Epithelial cell of proximal tubule (primary cell): ENCODE results near the gene HYAL1. TPM values are rescaled to one million over a fixed set of nuclear protein-coding genes. Genes with fewer than 3 reads are reported as not detected.

Experiments
- DNase-seq: peaks from one replicate; pipeline ENCODE4 v3.0.0-alpha.2; 2011; ENCODE audit warnings: low read depth
- H3K4me3 ChIP-seq: 2 replicates; pipeline ENCODE4 v1.5.1; 2011; ENCODE audit warnings: low read depth, mild to moderate bottlenecking, low read length
- CTCF ChIP-seq: conservative IDR thresholded peaks from 2 replicates; pipeline ENCODE4 v1.5.1; 2012; ENCODE audit warnings: low read depth, mild to moderate bottlenecking, low read length
- total RNA-seq: library from RNA; depleted of rRNA; stranded (reverse); fragments of >200 nt; gene quantifications from 2 replicates; pipeline ENCODE4 v1.2.3, GENCODE V29; 2015

The HYAL1 gene
- total RNA-seq, 1 donor from 2014 or later: 1.3 TPM

DNA sequence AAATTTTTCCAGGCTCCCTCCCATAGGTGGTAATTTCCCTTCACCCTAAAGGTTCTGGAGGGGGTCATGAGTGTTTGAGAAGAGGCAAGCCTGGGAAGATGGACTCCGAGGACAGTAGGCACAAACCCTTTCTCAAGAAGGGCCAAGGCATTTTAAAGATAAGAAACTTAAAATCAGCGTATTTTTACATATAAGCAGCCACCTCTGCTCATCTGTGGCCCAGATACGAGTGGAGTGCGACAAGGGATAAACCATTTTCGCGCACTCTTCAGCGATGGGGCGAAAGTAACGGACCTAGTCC is 36.7 kb upstream of the HYAL1 start:
- no peak overlapping the region for H3K4me3 ChIP-seq
- no peak for TF ChIP-seq CTCF
- no peak for DNase-seq

GRCh38 chr3:50339485-50340146 is 36.2 kb upstream of the HYAL1 start:
- no peak for TF ChIP-seq CTCF
- H3K4me3 ChIP-seq: no peak overlapping the region
- no peak for DNase-seq

GRCh38 chr3:50338965-50339364 is 35.6 kb upstream of the HYAL1 start:
- TF ChIP-seq CTCF: no peak
- DNase-seq: no peak
- H3K4me3 ChIP-seq: no peak overlapping the region

GRCh38 chr3:50337175-50337861 is 33.9 kb upstream of the HYAL1 start:
- TF ChIP-seq CTCF: no peak
- peak overlapping the region; percentile 95 for H3K4me3 ChIP-seq
- peak; percentile 81 for DNase-seq

- H3K4me3 ChIP-seq: peak overlapping the region; percentile 95
- DNase-seq: no peak
- TF ChIP-seq CTCF: no peak
These were observed 33.2 kb upstream of the HYAL1 start for GRCh38 chr3:50336452-50337174.

DNA sequence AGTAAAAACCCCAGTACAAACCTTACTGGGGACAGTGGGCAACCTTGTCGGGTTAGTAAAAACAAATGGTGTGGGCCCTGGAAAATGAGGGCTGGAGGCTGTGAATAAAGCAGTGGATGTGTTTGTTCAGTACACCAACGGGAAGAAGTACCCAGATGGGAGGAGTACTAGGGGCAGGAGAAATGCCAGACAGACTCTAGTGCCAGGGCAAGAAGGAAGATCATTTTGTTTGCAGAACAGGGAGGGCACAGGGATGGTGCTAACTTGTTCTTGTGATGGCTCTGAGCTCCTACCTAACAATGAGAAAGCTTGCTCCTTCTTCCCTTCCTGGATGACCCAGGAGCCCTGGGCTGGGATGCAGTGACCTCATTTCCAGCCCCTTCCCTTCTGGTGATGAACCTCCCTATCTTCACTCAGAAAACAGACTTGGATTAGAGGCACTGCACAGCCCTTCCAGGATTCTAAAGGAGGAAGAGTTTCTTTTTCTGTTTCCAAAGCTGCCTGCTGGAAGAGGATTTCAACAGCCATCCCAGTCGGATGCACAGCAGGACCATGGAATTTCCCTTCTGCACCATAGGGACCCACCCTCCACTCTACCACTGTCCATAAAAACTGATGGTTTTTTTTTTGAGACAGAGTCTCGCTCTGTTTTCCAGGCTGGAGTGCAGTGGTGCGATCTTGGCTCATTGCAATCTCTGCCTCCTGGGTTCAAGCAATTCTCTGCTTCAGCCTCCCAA is 31.1 kb upstream of the HYAL1 start:
- TF ChIP-seq CTCF: no peak
- no peak overlapping the region for H3K4me3 ChIP-seq
- DNase-seq: no peak
